ENCODE results near the gene CYP19A1.

CYP19A1 gene

DNA sequence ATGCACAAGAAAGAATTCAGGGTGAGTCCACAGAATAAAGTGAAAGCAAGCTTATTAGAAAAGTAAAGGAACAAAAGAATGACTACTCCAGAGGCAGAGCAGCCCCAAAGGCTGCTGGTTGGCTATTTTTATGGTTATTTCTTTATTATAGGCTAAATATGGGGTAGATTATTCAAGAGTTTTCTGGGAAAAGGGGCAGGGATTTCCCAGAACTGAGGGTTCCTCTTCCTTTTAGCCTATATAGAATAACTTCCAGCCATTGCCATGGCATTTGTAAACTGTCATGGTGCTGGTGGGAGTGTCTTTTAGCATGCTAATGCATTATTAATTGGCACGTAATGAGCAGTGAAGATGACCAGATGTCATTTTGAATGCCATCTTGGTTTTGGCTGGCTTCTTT is 16.7 kb upstream of the CYP19A1 start:
- TF ChIP-seq, protein P1, sequence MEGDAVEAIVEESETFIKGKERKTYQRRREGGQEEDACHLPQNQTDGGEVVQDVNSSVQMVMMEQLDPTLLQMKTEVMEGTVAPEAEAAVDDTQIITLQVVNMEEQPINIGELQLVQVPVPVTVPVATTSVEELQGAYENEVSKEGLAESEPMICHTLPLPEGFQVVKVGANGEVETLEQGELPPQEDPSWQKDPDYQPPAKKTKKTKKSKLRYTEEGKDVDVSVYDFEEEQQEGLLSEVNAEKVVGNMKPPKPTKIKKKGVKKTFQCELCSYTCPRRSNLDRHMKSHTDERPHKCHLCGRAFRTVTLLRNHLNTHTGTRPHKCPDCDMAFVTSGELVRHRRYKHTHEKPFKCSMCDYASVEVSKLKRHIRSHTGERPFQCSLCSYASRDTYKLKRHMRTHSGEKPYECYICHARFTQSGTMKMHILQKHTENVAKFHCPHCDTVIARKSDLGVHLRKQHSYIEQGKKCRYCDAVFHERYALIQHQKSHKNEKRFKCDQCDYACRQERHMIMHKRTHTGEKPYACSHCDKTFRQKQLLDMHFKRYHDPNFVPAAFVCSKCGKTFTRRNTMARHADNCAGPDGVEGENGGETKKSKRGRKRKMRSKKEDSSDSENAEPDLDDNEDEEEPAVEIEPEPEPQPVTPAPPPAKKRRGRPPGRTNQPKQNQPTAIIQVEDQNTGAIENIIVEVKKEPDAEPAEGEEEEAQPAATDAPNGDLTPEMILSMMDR (IDR thresholded peaks at IDR 0.05; ENCODE audit: poor library complexity, severe bottlenecking) = no peak
- no peaks in the 10 kb centered on the region for H3K4me1 ChIP-seq (ENCODE audit: insufficient read depth, poor library complexity, severe bottlenecking)
- no peak for ATAC-seq (ENCODE audit: low read depth)
- H3K36me3 ChIP-seq (ENCODE audit: low read depth) = no peaks in the 10 kb centered on the region
- H3K27me3 ChIP-seq (ENCODE audit: insufficient read depth, poor library complexity, severe bottlenecking) = no peaks in the 10 kb centered on the region
- DNase-seq (ENCODE audit: low spot score) = no peak
- no peak overlapping the region for H3K27ac ChIP-seq (ENCODE audit: poor library complexity, severe bottlenecking)
- H3K9me3 ChIP-seq (ENCODE audit: severe bottlenecking) = no peaks in the 10 kb centered on the region
- no peak overlapping the region for H3K4me3 ChIP-seq (ENCODE audit: severe bottlenecking)

DNA sequence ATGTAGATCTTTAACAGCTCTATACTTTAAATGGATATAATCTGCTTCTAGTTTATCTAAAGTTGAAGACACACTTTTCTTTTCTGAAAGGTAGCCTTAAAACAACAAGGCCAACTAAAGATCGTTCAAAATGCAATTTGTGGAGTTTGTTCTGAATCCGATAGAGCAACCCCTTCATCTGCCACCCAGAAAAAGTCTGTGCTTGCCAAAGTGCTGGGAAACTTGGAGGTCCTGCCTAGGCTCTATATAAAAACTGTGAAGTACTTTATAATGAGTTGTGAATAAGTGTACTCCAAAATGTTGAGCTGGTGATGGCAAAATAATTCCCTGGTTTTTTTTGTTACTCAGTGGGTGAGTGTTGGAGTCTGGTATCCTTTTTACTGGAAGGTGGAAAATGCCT is 15.6 kb upstream of the CYP19A1 start:
- no peak for ATAC-seq (ENCODE audit: low read depth)
- DNase-seq (ENCODE audit: low spot score) = no peak
- H3K27me3 ChIP-seq (ENCODE audit: insufficient read depth, poor library complexity, severe bottlenecking) = no peaks in the 10 kb centered on the region
- H3K4me3 ChIP-seq (ENCODE audit: severe bottlenecking) = no peak overlapping the region
- H3K27ac ChIP-seq (ENCODE audit: poor library complexity, severe bottlenecking) = no peak overlapping the region
- no peaks in the 10 kb centered on the region for H3K4me1 ChIP-seq (ENCODE audit: insufficient read depth, poor library complexity, severe bottlenecking)
- TF ChIP-seq, protein P1 (IDR thresholded peaks at IDR 0.05; ENCODE audit: poor library complexity, severe bottlenecking) = no peak
- H3K36me3 ChIP-seq (ENCODE audit: low read depth) = no peaks in the 10 kb centered on the region
- H3K9me3 ChIP-seq (ENCODE audit: severe bottlenecking) = no peaks in the 10 kb centered on the region

DNA sequence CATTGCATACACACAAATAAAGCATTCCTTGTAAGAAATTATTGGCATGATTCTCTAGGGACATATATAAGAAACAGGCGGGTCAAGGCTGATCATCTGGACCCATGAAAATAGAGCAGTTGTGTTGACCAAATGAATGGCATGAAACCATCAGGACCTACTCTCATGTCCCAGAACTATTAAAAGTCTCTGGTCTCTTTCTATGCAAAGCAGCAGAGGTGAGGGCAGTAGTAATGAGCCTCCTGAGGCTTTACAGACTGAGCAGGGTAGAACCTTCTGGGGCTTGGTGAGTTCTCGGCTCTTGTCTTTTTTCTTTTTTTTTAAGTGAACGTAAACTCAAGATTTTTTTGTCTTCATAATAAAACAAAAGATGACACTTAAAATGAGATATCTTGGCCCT is 12.3 kb upstream of the CYP19A1 start:
- Histone ChIP-seq H3K36me3 (ENCODE audit: low read depth) (no peaks in the 10 kb centered on the region), H3K27me3 (ENCODE audit: insufficient read depth, poor library complexity, severe bottlenecking) (no peaks in the 10 kb centered on the region), H3K4me1 (ENCODE audit: insufficient read depth, poor library complexity, severe bottlenecking) (no peaks in the 10 kb centered on the region), H3K4me3 (ENCODE audit: severe bottlenecking) (no peak overlapping the region), H3K9me3 (ENCODE audit: severe bottlenecking) (no peaks in the 10 kb centered on the region), H3K27ac (ENCODE audit: poor library complexity, severe bottlenecking) (no peak overlapping the region)
- ATAC-seq (ENCODE audit: low read depth) = no peak
- DNase-seq (ENCODE audit: low spot score) = no peak
- TF ChIP-seq, protein P1 (IDR thresholded peaks at IDR 0.05; ENCODE audit: poor library complexity, severe bottlenecking) = no peak

DNA sequence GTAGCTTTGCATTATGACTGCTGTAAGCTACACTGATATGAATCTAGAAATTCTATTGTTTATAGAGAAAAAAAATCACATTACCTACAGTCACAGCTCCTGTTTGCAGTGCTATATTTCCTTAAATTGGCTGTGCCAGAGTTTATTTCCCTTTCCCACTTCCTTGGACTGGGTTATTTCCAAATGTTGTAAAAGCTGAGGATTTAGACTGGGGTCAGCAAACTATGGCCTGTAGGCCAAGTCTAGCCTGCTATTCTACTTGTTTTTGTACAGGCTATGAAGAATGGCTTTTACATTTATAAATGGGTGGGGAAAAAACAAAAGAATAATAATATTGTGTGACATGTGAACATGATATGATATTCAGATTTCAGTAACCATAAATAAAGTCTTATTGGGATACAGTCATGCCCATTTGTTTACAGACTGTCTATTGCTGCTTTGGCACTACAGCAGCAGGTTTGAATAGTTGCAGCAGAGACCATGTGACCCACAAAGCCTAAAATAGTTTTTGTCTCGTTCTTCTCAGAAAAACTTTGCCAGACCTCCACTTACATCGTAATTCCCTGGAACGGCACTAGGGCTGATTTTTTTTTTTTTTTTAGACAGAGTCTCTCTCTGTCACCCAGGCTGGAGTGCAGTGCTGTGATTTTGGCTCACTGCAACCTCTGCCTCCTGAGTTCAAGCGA is 10.9 kb upstream of the CYP19A1 start:
- TF ChIP-seq, protein P1 (IDR thresholded peaks at IDR 0.05; ENCODE audit: poor library complexity, severe bottlenecking) = no peak
- Histone ChIP-seq H3K36me3 (ENCODE audit: low read depth) (no peaks in the 10 kb centered on the region), H3K9me3 (ENCODE audit: severe bottlenecking) (no peaks in the 10 kb centered on the region), H3K4me3 (ENCODE audit: severe bottlenecking) (no peak overlapping the region), H3K4me1 (ENCODE audit: insufficient read depth, poor library complexity, severe bottlenecking) (no peaks in the 10 kb centered on the region), H3K27ac (ENCODE audit: poor library complexity, severe bottlenecking) (no peak overlapping the region), H3K27me3 (ENCODE audit: insufficient read depth, poor library complexity, severe bottlenecking) (no peaks in the 10 kb centered on the region)
- DNase-seq (ENCODE audit: low spot score) (no peak), ATAC-seq (ENCODE audit: low read depth) (no peak)

DNA sequence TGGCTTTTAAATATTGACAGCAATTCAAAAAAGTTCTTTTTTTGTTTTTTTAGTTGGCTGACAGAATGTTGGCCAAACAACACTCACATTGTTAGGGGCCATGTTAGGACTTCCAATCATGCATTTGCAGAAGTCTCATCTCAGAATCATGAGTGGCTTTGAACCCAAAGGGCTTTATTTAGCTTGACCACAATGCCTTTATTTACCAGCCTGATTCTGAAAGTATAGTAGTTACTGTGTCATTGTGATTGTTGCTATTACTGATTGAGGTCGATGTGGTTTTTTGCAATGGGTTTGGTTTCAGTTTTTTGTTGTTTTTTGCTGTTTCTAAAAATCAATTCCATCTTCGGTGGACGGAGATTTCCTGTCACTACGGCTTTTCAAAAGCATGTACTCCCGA is 10.3 kb upstream of the CYP19A1 start:
- H3K9me3 ChIP-seq (ENCODE audit: severe bottlenecking) = no peaks in the 10 kb centered on the region
- no peak for DNase-seq (ENCODE audit: low spot score)
- H3K27me3 ChIP-seq (ENCODE audit: insufficient read depth, poor library complexity, severe bottlenecking) = no peaks in the 10 kb centered on the region
- TF ChIP-seq, protein P1 (IDR thresholded peaks at IDR 0.05; ENCODE audit: poor library complexity, severe bottlenecking) = no peak
- no peaks in the 10 kb centered on the region for H3K4me1 ChIP-seq (ENCODE audit: insufficient read depth, poor library complexity, severe bottlenecking)
- no peak overlapping the region for H3K27ac ChIP-seq (ENCODE audit: poor library complexity, severe bottlenecking)
- no peak overlapping the region for H3K4me3 ChIP-seq (ENCODE audit: severe bottlenecking)
- H3K36me3 ChIP-seq (ENCODE audit: low read depth) = no peaks in the 10 kb centered on the region
- no peak for ATAC-seq (ENCODE audit: low read depth)

All from RWPE2 (cell line).